Dedifferentiated amniotic fluid mesenchymal stem cell (primary cell): ENCODE measurements around the gene GHDC.
"Not testable (repeated sequence)": the region's sequence is repeated elsewhere in the genome, so short reads cannot be mapped to it uniquely, and the experiment has no call there.

Experiments used
- DNase-seq: peaks from one replicate; pipeline ENCODE4 v3.0.0-alpha.2; 2016; ENCODE audit errors: extremely low spot score

GHDC gene

DNA sequence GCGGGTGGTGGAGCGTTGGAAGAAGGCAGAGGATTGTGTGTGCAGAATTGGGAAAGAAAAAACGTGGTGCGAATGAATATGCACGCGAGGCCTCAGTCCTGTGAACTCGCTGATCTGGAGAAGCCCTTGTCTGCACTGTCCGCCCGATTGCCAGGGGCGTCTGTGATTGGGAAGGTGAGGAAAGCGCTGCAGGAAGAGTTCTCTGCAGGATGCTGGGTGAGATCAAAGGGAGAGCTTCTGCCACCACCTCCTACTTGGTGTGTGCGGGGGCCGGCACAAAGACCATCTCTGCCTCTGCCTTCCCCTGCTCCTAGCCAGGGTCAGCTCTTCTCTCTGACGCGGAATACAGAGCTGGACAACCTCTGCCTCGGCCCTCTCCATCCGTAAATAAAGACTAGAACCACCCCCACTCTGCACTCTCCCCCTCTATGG lies 38.7 kb downstream of the GHDC start:
- no peak for DNase-seq

DNA sequence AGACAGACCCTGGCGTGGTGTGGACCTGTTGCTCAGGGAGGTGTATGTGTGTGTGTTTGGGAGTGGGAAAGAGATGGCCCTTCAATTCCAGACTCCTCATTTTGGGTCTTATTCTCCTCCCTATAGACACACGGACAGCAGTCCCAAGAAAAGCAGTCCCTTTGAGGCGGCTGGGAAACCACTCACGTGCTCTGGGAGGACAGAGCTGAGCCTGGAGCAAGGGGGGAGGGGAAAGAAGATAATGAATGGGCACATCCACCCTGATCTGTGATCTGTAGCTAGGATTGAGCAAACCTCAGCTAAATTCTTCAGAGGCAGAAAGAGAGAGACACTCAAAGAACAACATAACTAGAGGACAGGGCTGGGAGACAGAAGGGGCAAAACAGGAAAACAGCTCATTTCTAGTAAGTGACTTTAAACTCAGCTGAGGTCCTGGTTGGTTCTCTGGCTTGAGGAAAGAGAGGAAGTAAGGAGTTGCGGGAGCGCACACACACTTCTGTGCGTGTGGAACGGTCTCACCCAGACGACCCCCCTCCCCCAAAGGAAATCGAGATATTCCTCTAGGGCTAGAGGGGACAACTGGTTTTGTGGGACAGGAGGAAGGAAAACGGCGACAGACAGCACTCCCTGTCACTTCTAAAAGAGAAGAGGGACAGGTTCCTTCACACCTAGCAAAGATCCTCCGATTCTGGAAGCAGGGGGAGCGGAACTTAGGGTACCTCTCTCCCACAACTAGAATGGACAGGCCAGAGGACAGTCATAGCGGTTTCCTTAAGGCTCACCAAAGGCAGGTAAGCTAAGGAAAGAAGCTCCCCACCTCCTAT lies 40.2 kb downstream of the GHDC start:
- DNase-seq, result peak; percentile 16

DNA sequence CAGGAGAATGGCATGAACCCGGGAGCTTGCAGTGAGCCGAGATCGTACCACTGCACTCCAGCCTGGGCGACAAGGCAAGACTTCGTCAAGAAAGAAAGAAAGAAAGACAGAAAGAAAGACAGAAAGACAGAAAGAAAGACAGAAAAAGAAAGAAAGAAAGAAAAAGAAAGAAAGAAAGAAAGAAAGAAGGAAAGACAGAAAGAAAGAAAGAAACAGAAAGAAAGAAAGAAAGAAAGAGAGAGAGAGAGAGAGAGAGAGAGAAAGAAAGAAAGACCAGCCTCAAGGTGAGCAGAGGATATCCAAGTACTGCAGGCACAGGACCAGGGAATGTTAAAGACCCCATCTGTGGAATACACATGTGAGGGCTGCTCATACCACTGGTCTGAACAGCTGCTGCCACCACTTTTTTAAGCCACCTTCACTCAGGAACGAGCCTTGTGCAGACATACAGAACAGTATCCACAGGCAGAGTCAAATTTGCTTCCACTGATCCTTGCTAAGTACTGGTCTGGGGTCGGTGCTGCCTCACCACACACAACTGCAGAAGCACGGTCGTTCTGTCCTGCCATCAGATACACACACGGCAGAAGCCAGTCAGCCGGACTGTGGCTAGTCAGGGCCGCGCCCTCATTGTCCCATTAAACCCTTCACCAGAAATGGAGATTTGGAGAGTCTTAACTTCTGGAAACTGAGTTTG lies 47.2 kb downstream of the GHDC start:
- no peak for DNase-seq

DNA sequence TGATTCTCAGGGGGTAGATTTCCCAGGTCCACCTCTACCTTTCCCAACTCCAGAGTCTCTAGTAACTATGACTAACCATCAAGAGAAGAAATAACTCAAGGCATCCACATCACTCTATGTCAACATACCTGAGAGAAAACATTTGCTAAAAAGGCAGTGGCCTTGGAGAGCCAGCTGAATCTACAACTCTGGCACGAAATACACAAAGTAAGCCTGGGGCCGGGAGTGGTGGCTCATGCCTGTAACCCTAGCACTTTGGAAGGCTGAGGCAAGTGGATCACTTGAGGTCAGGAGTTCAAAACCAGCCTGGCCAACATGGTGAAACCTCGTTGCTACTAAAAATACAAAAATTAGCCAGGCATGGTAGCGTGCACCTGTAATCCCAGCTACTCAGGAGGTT lies 51.2 kb downstream of the GHDC start:
- not testable (repeated sequence) for DNase-seq

DNA sequence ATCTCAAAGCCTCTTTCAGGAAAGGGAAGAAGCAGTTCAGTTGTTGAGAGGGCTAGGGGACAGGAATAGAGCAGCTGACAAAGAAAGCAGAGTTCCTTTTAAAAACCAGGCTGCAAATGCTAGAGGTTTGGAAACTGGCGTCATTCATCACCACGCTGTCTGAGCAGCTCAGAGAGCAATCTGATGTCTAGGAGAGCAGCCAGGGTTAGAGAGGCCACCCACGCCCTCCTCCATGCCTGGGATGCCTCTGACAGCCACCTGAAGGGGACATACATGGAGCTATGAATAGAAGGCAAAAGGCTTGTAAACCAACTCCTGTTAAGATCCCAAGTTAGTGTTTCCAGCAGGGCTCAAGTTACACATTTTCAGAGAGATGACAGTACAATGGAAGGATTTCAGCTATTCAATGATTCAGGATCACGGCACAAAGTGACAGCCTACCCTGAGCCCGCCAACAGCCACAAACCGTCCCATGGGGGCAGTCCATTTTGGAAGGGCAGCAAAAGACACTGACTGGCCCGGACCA lies 51.9 kb downstream of the GHDC start:
- peak; percentile 68 for DNase-seq

DNA sequence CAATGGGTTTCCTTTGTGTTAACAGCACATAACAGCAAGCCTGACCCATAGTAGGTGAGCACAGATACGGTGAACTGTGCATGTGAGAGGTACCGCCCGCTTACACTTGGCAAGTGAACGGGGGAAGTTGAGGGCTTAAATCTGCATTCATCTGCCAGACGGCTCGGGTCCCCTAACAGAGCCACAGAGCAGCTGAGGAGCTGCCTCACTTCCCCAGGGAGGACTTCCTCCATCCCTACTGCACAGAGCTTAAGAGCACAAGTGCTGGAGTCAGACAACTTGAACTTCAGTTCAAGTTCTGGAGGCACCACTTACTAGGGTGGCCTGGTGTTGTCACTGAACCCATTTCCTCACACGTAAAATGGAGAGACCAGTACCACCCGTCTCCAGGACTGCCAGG lies 52.9 kb downstream of the GHDC start:
- DNase-seq, result no peak

DNA sequence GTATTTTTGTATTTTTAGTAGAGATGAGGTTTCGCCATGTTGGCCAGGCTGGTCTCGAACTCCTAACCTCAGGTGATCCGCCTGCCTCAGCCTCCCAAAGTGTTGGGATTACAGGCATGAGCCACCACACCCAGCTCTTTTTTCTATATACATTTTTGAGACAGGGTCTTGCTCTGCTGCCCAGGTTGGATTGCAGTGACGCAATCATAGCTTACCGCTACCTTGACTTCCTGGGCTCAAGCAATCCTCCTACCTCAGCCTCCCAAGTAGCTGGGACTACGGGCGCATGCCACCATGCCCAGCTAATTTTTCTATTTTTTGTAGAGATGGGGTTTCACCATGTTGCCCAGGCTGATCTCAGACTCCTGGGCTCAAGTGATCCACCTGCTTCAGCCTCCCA lies 53.6 kb downstream of the GHDC start:
- not testable (repeated sequence) for DNase-seq
